ENCODE measurements around the gene CAMTA2.

The CAMTA2 gene

GRCh38 chr17:4967539-4968485 lies 19.7 kb downstream of the CAMTA2 start, which contains the start of gene SPAG7:
TSS of gene SPAG7 (minus strand) at chr17:4967817. CDS start at chr17:4967804, 13 bp downstream.
- peak; percentile 89 to 94 for DNase-seq

GRCh38 chr17:4966844-4967538 lies 20.5 kb downstream of the CAMTA2 start:
- DNase-seq = peak; percentile 97 to 98

- no peak for DNase-seq
Measured at GRCh38 chr17:4965311-4965986, 22.0 kb downstream of the CAMTA2 start.

GRCh38 chr17:4960279-4960922 lies 27.1 kb downstream of the CAMTA2 start:
- DNase-seq = no peak

- DNase-seq = no peak
Measured at GRCh38 chr17:4959261-4959965, 28.1 kb downstream of the CAMTA2 start.

GRCh38 chr17:4958102-4958501 lies 29.4 kb downstream of the CAMTA2 start:
- DNase-seq = no peak

GRCh38 chr17:4956493-4957061 lies 30.9 kb downstream of the CAMTA2 start:
- DNase-seq = no peak

GRCh38 chr17:4955091-4955490 lies 32.4 kb downstream of the CAMTA2 start:
- DNase-seq = no peak

GRCh38 chr17:4953451-4953961 lies 34.0 kb downstream of the CAMTA2 start:
- DNase-seq = no peak

GRCh38 chr17:4951486-4951885 lies 36.0 kb downstream of the CAMTA2 start:
- no peak for DNase-seq

- DNase-seq = peak in 1 of 2 experiments; percentile 16
Measured at GRCh38 chr17:4950746-4951204, 36.7 kb downstream of the CAMTA2 start, which contains the start of gene ENO3. TSS of gene ENO3 (plus strand) at chr17:4951119. CDS start at chr17:4951830, 711 bp downstream.

GRCh38 chr17:4950075-4950745 lies 37.3 kb downstream of the CAMTA2 start:
- no peak for DNase-seq

- DNase-seq = peak in 1 of 2 experiments; percentile 50
Measured at GRCh38 chr17:4949321-4950074, 38.0 kb downstream of the CAMTA2 start.

GRCh38 chr17:4948931-4949320 lies 38.5 kb downstream of the CAMTA2 start:
- DNase-seq = peak; percentile 83 to 89

GRCh38 chr17:4948166-4948930 lies 39.1 kb downstream of the CAMTA2 start, which contains the start of gene PFN1:
TSS of gene PFN1 (minus strand) at chr17:4948530. CDS start at chr17:4948394, 136 bp downstream.
- peak; percentile 82 to 83 for DNase-seq

GRCh38 chr17:4947411-4948165 lies 39.9 kb downstream of the CAMTA2 start:
- DNase-seq = peak in 1 of 2 experiments; percentile 49

GRCh38 chr17:4947010-4947410 lies 40.5 kb downstream of the CAMTA2 start:
- DNase-seq = no peak

All from NCI-H446 (cell line).